Breast epithelium (tissue), 4 donors: ENCODE measurements around the gene INAFM2. TPM values are rescaled to one million over a fixed set of nuclear protein-coding genes. Genes with fewer than 3 reads are reported as not detected.

Source experiments
- DNase-seq, 2 donors: peaks; one replicate each; pipeline ENCODE4 v3.0.0-alpha.2; 2019; ENCODE audit warnings: low spot score in 2 of 2
- H3K27ac ChIP-seq, 2 donors: fragments of 200-600 bp; sonication (generic) in 1 of 2; one replicate each; pipeline ENCODE4 v1.5.1; 2016 to 2019; ENCODE audit warnings: mild to moderate bottlenecking in 1 of 2
- H3K27me3 ChIP-seq, 2 donors: fragments of 200-600 bp; sonication (generic) in 1 of 2; one replicate each; pipeline versions ENCODE4 v1.5.1 to v1.6.0; 2017 to 2019; ENCODE audit warnings: control low read depth in 1 of 2, mild to moderate bottlenecking in 1 of 2
- H3K36me3 ChIP-seq: fragments of 200-600 bp; one replicate; pipeline ENCODE4 v1.5.1; 2019
- H3K4me1 ChIP-seq, 2 donors: fragments of 200-600 bp; sonication (generic); one replicate each; pipeline ENCODE4 v1.5.1; 2016 to 2019; ENCODE audit warnings: control low read depth in 1 of 2
- H3K4me3 ChIP-seq, 3 donors: fragments of 200-600 bp; sonication (generic); 1 replicate in 2 of 3; 2 replicates in 1 of 3; pipeline ENCODE4 v1.5.1; 2016 to 2019; ENCODE audit warnings: mild to moderate bottlenecking in 3 of 3, moderate library complexity in 2 of 3
- H3K9me3 ChIP-seq, 2 donors: fragments of 200-600 bp; sonication (generic) in 1 of 2; one replicate each; pipeline ENCODE4 v1.5.1; 2016 to 2019; ENCODE audit warnings: control low read depth in 1 of 2
- POLR2A ChIP-seq: fragments of 450-650 bp; IDR thresholded peaks from one replicate; pipeline ENCODE4 v1.6.1; 2016; ENCODE audit warnings: antibody characterized with exemption, mild to moderate bottlenecking, moderate library complexity
- POLR2AphosphoS5 ChIP-seq, 3 donors: sonication (generic); formaldehyde crosslinking; IDR thresholded peaks; one replicate each; pipeline ENCODE4 v1.6.1; 2017; ENCODE audit warnings: antibody characterized with exemption in 3 of 3
- intact Hi-C: fragments of 100-400 bp; cut with DNase I; formaldehyde crosslinking; loops from one replicate; pipeline ENCODE4 v1.15.1; 2023; ENCODE audit warnings: low total_unique reads
- total RNA-seq, 3 donors: library from RNA; depleted of rRNA; stranded (reverse); fragments of >200 nt; gene quantifications; one replicate each; pipeline ENCODE4 v1.1.0, GENCODE V29; 2016
- TF ChIP-seq, protein P1 (sequence below), 3 donors: fragments of 450-650 bp; IDR thresholded peaks; one replicate each; pipeline ENCODE4 v1.5.1; 2016 to 2017; ENCODE audit warnings: antibody characterized with exemption in 3 of 3, mild to moderate bottlenecking in 3 of 3, moderate library complexity in 3 of 3

Gene INAFM2
- total RNA-seq, 3 donors from 2014 or later, result 5.1 to 17.3 (median 12.5) TPM

DNA sequence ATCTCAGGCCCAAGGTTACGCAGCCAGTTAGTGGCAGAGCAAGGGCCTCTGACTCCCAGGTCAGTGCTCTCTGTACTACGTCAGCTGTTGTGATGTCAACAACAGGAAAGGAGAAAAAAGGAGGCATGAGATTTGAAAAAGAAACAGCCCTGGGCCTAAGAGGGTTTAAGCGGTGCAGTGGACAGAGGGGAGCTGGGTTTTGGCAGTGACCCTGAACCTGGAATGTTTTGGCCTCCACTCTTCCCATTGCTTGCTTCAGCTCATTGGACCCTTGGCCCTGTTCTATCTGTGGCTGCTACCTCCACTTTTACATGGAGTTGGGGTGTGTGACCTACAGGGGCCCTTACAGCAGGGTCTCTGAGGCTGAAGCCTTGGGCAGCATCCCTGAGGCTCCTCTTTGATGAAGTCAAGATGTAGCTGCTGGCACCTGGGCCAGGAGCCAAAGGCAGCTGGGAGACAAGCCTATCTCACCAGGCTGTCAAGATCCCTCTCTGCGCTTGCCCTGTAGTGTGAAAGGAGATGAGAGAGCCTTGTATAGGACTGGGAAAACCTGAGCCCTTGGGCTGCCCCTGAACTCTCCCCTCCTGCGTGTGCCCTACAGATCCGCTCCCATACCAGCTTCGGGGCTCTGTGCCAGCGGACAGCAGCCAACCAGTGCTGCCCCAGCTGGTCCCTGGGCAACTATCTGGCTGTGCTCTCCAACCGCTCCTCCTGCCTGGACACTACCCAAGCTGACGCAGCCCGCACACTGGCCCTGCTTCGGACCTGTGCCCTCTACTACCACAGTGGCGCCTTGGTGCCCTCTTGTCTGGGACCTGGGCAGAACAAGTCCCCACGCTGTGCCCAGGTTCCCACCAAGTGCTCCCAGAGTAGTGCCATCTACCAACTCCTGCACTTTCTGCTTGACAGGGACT is 43.2 kb downstream of the INAFM2 start:
- Histone ChIP-seq H3K4me3 (no peak overlapping the region), H3K9me3 (no peaks in the 10 kb centered on the region), H3K4me1 (peaks cover 0 to 7% of the 10 kb centered on the region in 2 donors), H3K27ac (peak overlapping the region in 1 of 2 donors; percentile 2), H3K27me3 (no peaks in the 10 kb centered on the region), H3K36me3 (no peaks in the 10 kb centered on the region)
- intact Hi-C loops, result loop anchor here (10.0 kb wide), 1 partner anchor 58 kb away; no protein-coding TSS in a partner anchor
- peak; percentile 66 to 73 for DNase-seq
- TF ChIP-seq POLR2A (no peak), POLR2AphosphoS5 (IDR thresholded peaks at IDR 0.05) (no peak)
- TF ChIP-seq, protein P1, sequence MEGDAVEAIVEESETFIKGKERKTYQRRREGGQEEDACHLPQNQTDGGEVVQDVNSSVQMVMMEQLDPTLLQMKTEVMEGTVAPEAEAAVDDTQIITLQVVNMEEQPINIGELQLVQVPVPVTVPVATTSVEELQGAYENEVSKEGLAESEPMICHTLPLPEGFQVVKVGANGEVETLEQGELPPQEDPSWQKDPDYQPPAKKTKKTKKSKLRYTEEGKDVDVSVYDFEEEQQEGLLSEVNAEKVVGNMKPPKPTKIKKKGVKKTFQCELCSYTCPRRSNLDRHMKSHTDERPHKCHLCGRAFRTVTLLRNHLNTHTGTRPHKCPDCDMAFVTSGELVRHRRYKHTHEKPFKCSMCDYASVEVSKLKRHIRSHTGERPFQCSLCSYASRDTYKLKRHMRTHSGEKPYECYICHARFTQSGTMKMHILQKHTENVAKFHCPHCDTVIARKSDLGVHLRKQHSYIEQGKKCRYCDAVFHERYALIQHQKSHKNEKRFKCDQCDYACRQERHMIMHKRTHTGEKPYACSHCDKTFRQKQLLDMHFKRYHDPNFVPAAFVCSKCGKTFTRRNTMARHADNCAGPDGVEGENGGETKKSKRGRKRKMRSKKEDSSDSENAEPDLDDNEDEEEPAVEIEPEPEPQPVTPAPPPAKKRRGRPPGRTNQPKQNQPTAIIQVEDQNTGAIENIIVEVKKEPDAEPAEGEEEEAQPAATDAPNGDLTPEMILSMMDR (IDR thresholded peaks at IDR 0.05), result no peak

DNA sequence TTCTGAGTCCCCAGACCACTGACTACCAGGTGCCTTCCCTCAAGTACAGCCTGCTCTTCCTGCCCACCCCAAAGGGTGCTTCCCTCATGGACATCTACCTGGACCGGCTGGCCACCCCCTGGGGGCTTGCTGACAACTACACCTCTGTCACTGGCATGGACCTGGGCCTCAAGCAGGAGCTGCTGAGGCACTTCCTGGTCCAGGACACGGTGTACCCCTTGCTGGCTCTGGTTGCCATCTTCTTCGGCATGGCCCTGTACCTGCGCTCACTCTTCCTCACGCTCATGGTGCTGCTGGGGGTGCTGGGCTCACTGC is 43.8 kb downstream of the INAFM2 start:
- TF ChIP-seq POLR2A (no peak), POLR2AphosphoS5 (IDR thresholded peaks at IDR 0.05) (no peak)
- TF ChIP-seq, protein P1 (IDR thresholded peaks at IDR 0.05), result no peak
- intact Hi-C loops, result loop anchor here (10.0 kb wide), 1 partner anchor 57 kb away; no protein-coding TSS in a partner anchor
- no peak for DNase-seq
- Histone ChIP-seq H3K36me3 (no peaks in the 10 kb centered on the region), H3K9me3 (no peaks in the 10 kb centered on the region), H3K27ac (peak overlapping the region in 1 of 2 donors; percentile 2), H3K27me3 (no peaks in the 10 kb centered on the region), H3K4me3 (peak overlapping the region in 2 of 3 donors; percentile 35 to 60), H3K4me1 (peaks cover 0 to 7% of the 10 kb centered on the region in 2 donors)

DNA sequence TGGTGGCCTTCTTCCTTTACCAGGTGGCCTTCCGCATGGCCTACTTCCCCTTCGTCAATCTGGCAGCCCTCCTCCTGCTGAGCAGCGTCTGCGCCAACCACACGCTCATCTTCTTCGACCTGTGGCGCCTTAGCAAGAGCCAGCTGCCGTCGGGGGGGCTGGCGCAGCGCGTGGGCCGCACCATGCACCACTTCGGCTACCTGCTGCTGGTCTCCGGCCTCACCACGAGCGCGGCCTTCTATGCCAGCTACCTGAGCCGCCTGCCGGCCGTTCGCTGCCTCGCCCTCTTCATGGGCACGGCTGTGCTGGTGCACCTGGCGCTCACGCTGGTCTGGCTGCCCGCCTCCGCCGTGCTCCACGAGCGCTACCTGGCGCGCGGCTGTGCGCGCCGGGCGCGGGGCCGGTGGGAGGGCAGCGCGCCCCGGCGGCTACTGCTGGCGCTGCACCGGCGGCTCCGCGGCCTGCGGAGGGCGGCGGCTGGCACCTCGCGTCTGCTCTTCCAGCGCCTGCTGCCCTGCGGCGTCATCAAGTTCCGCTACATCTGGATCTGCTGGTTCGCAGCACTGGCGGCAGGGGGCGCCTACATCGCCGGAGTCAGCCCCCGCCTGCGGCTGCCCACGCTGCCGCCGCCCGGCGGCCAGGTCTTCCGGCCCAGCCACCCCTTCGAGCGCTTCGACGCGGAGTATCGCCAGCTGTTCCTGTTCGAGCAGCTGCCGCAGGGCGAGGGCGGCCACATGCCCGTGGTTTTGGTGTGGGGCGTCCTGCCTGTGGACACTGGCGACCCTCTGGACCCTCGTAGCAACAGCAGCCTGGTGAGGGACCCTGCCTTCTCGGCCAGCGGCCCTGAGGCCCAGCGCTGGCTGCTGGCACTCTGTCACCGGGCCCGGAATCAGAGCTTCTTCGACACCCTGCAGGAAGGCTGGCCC is 44.5 kb downstream of the INAFM2 start:
- no peaks in the 10 kb centered on the region for H3K27me3 ChIP-seq
- intact Hi-C loops, result loop anchor here (10.0 kb wide), 1 partner anchor 57 kb away; no protein-coding TSS in a partner anchor
- TF ChIP-seq, protein P1 (IDR thresholded peaks at IDR 0.05), result peak; percentile 46 to 95 (median 47)
- TF ChIP-seq POLR2AphosphoS5 (IDR thresholded peaks at IDR 0.05) (peak in 1 of 3 donors; percentile 14), POLR2A (no peak)
- peak overlapping the region; percentile 29 to 60 (median 35) for H3K4me3 ChIP-seq
- no peaks in the 10 kb centered on the region for H3K9me3 ChIP-seq
- peak overlapping the region in 1 of 2 donors; percentile 29 for H3K27ac ChIP-seq
- DNase-seq, result peak; percentile 69 to 83
- no peaks in the 10 kb centered on the region for H3K36me3 ChIP-seq
- H3K4me1 ChIP-seq, result peaks cover 0 to 7% of the 10 kb centered on the region in 2 donors

- H3K9me3 ChIP-seq, result no peaks in the 10 kb centered on the region
- peaks cover 0 to 7% of the 10 kb centered on the region in 2 donors for H3K4me1 ChIP-seq
- H3K27me3 ChIP-seq, result no peaks in the 10 kb centered on the region
- TF ChIP-seq POLR2A (no peak), POLR2AphosphoS5 (IDR thresholded peaks at IDR 0.05) (no peak)
- intact Hi-C loops, result loop anchor here (10.0 kb wide), 1 partner anchor 56 kb away; no protein-coding TSS in a partner anchor
- H3K4me3 ChIP-seq, result no peak overlapping the region
- no peak for DNase-seq
- H3K27ac ChIP-seq, result peak overlapping the region in 1 of 2 donors; percentile 29
- H3K36me3 ChIP-seq, result no peaks in the 10 kb centered on the region
Measured at GRCh38 chr15:40368719-40369473, 45.4 kb downstream of the INAFM2 start.

DNA sequence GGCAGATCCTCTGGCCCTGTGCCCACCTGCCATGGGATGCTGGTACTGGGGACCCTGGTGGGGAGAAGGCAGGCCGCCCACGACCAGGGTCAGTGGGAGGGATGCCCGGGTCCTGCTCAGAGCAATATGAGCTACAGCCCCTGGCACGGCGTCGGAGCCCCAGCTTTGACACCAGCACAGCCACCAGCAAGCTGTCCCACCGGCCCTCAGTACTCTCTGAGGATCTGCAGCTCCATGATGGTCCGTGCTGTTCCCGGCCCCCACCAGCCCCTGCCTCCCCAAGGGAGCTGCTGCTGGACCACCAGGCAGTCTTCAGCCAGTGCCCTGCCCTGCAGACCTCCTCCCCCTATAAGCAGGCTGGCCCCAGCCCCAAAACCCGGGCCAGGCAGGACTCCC is 46.0 kb downstream of the INAFM2 start:
- peaks cover 0 to 7% of the 10 kb centered on the region in 2 donors for H3K4me1 ChIP-seq
- no peaks in the 10 kb centered on the region for H3K27me3 ChIP-seq
- H3K4me3 ChIP-seq, result no peak overlapping the region
- TF ChIP-seq POLR2AphosphoS5 (IDR thresholded peaks at IDR 0.05) (no peak), POLR2A (no peak)
- TF ChIP-seq, protein P1 (IDR thresholded peaks at IDR 0.05), result no peak
- intact Hi-C loops, result loop anchor here (10.0 kb wide), 1 partner anchor 55 kb away; no protein-coding TSS in a partner anchor
- no peak overlapping the region for H3K27ac ChIP-seq
- no peak for DNase-seq
- H3K36me3 ChIP-seq, result no peaks in the 10 kb centered on the region
- no peaks in the 10 kb centered on the region for H3K9me3 ChIP-seq
